ENCODE data around the gene DLG2.

DNA sequence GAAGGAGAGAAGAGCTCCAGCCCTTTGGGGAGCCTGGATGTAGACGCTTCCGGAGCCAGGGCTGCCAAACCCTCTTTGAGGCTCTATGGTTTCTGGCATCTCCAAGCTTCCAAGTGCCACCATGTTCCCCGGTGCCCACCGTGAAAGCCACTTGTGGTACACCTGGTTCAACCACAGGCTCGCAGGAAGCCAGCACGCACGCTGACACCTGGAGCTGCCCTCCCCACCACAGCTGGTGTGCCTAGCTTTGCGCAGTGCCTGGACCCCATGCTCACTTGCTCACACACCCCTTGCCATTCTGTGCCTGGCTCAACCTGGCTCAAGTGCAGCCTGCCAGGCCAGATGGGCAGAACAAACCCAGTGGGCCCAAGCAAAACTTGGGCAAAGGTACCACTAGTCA lies 831.4 kb downstream of the DLG2 start:
- TF ChIP-seq, protein P1, sequence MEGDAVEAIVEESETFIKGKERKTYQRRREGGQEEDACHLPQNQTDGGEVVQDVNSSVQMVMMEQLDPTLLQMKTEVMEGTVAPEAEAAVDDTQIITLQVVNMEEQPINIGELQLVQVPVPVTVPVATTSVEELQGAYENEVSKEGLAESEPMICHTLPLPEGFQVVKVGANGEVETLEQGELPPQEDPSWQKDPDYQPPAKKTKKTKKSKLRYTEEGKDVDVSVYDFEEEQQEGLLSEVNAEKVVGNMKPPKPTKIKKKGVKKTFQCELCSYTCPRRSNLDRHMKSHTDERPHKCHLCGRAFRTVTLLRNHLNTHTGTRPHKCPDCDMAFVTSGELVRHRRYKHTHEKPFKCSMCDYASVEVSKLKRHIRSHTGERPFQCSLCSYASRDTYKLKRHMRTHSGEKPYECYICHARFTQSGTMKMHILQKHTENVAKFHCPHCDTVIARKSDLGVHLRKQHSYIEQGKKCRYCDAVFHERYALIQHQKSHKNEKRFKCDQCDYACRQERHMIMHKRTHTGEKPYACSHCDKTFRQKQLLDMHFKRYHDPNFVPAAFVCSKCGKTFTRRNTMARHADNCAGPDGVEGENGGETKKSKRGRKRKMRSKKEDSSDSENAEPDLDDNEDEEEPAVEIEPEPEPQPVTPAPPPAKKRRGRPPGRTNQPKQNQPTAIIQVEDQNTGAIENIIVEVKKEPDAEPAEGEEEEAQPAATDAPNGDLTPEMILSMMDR (IDR thresholded peaks at IDR 0.05; ENCODE audit: insufficient read depth, low read depth, low read length): no peak
- no peak for TF ChIP-seq EZH2 (IDR thresholded peaks at IDR 0.05; ENCODE audit: insufficient read depth, low read length)
